ENCODE data around the gene PLXNA2. TPM values are rescaled to one million over a fixed set of nuclear protein-coding genes. Genes with fewer than 3 reads are reported as not detected.

Gene PLXNA2
- total RNA-seq, 1 donor from 2014 or later = 17.7 TPM

DNA sequence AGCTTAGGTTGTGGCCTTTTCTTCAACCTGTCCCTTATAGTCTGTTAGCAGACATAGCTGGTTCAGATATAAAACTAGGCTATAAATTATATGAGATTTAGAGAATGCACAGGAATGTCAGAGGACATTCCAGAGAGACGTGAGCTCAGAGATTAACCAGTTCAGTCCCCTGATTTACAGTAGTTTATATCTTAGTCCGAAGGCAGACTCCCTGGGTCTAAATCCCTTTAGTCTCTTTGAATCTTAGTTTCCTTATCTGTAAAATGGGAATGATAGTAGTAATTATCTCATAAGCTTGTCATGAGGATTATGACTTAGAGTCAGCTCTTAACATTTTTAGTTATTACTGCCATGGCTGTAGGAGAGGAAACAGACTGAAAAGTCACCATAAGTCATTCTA lies 45.5 kb upstream of the PLXNA2 start:
- no peak overlapping the region for H3K4me2 ChIP-seq (ENCODE audit: low read length)
- Mint-ChIP-seq H3K4me1 (ENCODE audit: low read depth, unreplicated experiment) (no peaks in the 10 kb centered on the region), H3K4me3 (ENCODE audit: unreplicated experiment) (no peak overlapping the region), H3K27me3 (ENCODE audit: low read depth, unreplicated experiment) (peaks cover 21% of the 10 kb centered on the region), H3K27ac (ENCODE audit: unreplicated experiment) (no peak overlapping the region), H3K36me3 (ENCODE audit: low read depth, unreplicated experiment) (peaks cover 2% of the 10 kb centered on the region), H3K9me3 (ENCODE audit: unreplicated experiment) (no peaks in the 10 kb centered on the region)
- no peak for TF ChIP-seq CTCF (IDR thresholded peaks at IDR 0.05; ENCODE audit: insufficient read depth, low read depth, low read length)
- no peak for TF ChIP-seq EZH2 (IDR thresholded peaks at IDR 0.05; ENCODE audit: insufficient read depth, low read length)
- H3K9me3 ChIP-seq (ENCODE audit: insufficient read depth, low read depth, low read length) = no peaks in the 10 kb centered on the region
- FAIRE-seq (no peak), DNase-seq (ENCODE audit: low read depth) (no peak)
- no peaks in the 10 kb centered on the region for H3K36me3 ChIP-seq (ENCODE audit: insufficient read depth, low read length)
- H3K4me3 ChIP-seq (ENCODE audit: insufficient read depth, low read depth, low read length) = no peak overlapping the region
- H3K27me3 ChIP-seq (ENCODE audit: insufficient read depth, low read length) = peaks cover 5% of the 10 kb centered on the region
- no peak overlapping the region for H3K27ac ChIP-seq (ENCODE audit: low read depth, low read length)
- H3K4me1 ChIP-seq (ENCODE audit: insufficient read depth, low read length) = no peaks in the 10 kb centered on the region
- no peaks in the 10 kb centered on the region for H3K79me2 ChIP-seq (ENCODE audit: insufficient read depth, low read length)
- H3K9ac ChIP-seq (ENCODE audit: low read length) = no peak overlapping the region
- no peak overlapping the region for H2AFZ ChIP-seq (ENCODE audit: low read depth, low read length)
- no peaks in the 10 kb centered on the region for H4K20me1 ChIP-seq (ENCODE audit: insufficient read depth, low read length)

DNA sequence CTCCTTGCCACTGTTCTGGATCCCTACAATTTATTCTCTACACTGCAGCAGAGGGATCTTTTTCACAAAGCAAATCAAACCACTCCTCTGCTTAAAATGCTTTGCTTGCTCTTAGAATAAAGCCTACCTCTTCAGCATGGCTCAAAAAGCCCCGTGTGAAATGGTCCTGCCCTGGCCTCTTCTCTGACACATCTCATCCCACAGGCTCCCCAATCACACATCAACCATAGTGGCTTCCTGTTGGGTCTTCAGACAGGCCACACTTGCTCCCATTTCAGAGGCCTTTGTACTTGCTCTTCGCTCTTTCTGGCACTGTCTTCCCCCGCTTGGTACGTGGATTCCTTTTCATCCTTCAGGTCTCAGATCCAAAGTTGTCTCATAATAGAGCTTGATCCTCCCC lies 44.3 kb upstream of the PLXNA2 start:
- no peaks in the 10 kb centered on the region for H3K36me3 ChIP-seq (ENCODE audit: insufficient read depth, low read length)
- no peaks in the 10 kb centered on the region for H3K79me2 ChIP-seq (ENCODE audit: insufficient read depth, low read length)
- no peaks in the 10 kb centered on the region for H3K4me1 Mint-ChIP-seq (ENCODE audit: low read depth, unreplicated experiment)
- no peaks in the 10 kb centered on the region for H3K9me3 Mint-ChIP-seq (ENCODE audit: unreplicated experiment)
- FAIRE-seq (no peak), DNase-seq (ENCODE audit: low read depth) (no peak)
- no peak overlapping the region for H3K4me3 ChIP-seq (ENCODE audit: insufficient read depth, low read depth, low read length)
- H4K20me1 ChIP-seq (ENCODE audit: insufficient read depth, low read length) = no peaks in the 10 kb centered on the region
- H3K9me3 ChIP-seq (ENCODE audit: insufficient read depth, low read depth, low read length) = no peaks in the 10 kb centered on the region
- TF ChIP-seq EZH2 (IDR thresholded peaks at IDR 0.05; ENCODE audit: insufficient read depth, low read length) (no peak), CTCF (IDR thresholded peaks at IDR 0.05; ENCODE audit: insufficient read depth, low read depth, low read length) (no peak)
- no peak overlapping the region for H3K9ac ChIP-seq (ENCODE audit: low read length)
- peaks cover 2% of the 10 kb centered on the region for H3K27me3 ChIP-seq (ENCODE audit: insufficient read depth, low read length)
- no peaks in the 10 kb centered on the region for H3K4me1 ChIP-seq (ENCODE audit: insufficient read depth, low read length)
- H3K4me2 ChIP-seq (ENCODE audit: low read length) = no peak overlapping the region
- H3K27ac Mint-ChIP-seq (ENCODE audit: unreplicated experiment) = no peak overlapping the region
- peaks cover 13% of the 10 kb centered on the region for H3K27me3 Mint-ChIP-seq (ENCODE audit: low read depth, unreplicated experiment)
- no peak overlapping the region for H3K27ac ChIP-seq (ENCODE audit: low read depth, low read length)
- peaks cover 2% of the 10 kb centered on the region for H3K36me3 Mint-ChIP-seq (ENCODE audit: low read depth, unreplicated experiment)
- H2AFZ ChIP-seq (ENCODE audit: low read depth, low read length) = no peak overlapping the region
- H3K4me3 Mint-ChIP-seq (ENCODE audit: unreplicated experiment) = no peak overlapping the region

GRCh38 chr1:208280681-208281450 lies 36.7 kb upstream of the PLXNA2 start:
- no peaks in the 10 kb centered on the region for H3K9me3 Mint-ChIP-seq (ENCODE audit: unreplicated experiment)
- no peak for TF ChIP-seq CTCF (IDR thresholded peaks at IDR 0.05; ENCODE audit: insufficient read depth, low read depth, low read length)

More at GRCh38 chr1:208280681-208281450, 36.7 kb upstream of the PLXNA2 start:
- Histone ChIP-seq H3K79me2 (ENCODE audit: insufficient read depth, low read length) (no peaks in the 10 kb centered on the region), H4K20me1 (ENCODE audit: insufficient read depth, low read length) (no peaks in the 10 kb centered on the region), H3K9ac (ENCODE audit: low read length) (no peak overlapping the region), H3K4me1 (ENCODE audit: insufficient read depth, low read length) (no peaks in the 10 kb centered on the region), H3K27me3 (ENCODE audit: insufficient read depth, low read length) (no peaks in the 10 kb centered on the region), H3K36me3 (ENCODE audit: insufficient read depth, low read length) (no peaks in the 10 kb centered on the region), H3K9me3 (ENCODE audit: insufficient read depth, low read depth, low read length) (no peaks in the 10 kb centered on the region), H3K27ac (ENCODE audit: low read depth, low read length) (no peak overlapping the region), H3K4me3 (ENCODE audit: insufficient read depth, low read depth, low read length) (no peak overlapping the region), H3K4me2 (ENCODE audit: low read length) (no peak overlapping the region), H2AFZ (ENCODE audit: low read depth, low read length) (no peak overlapping the region)
- H3K27me3 Mint-ChIP-seq (ENCODE audit: low read depth, unreplicated experiment) = peaks cover 24% of the 10 kb centered on the region
- FAIRE-seq (no peak), DNase-seq (ENCODE audit: low read depth) (no peak)
- no peaks in the 10 kb centered on the region for H3K36me3 Mint-ChIP-seq (ENCODE audit: low read depth, unreplicated experiment)
- H3K4me3 Mint-ChIP-seq (ENCODE audit: unreplicated experiment) = no peak overlapping the region
- no peak overlapping the region for H3K27ac Mint-ChIP-seq (ENCODE audit: unreplicated experiment)
- peaks cover 12% of the 10 kb centered on the region for H3K4me1 Mint-ChIP-seq (ENCODE audit: low read depth, unreplicated experiment)

All from astrocyte (in vitro differentiated cells and primary cell).